GM23338 (cell line): ENCODE data around the gene ARPC2. TPM values are rescaled to one million over a fixed set of nuclear protein-coding genes. Genes with fewer than 3 reads are reported as not detected.

Experiments used
- ATAC-seq: fragments of 200-7000 bp; cut with Tn5 transposase; 3 replicates; pipeline ENCODE4 v1.9.1; 2020
- DNase-seq: peaks from one replicate; pipeline ENCODE4 v3.0.0-alpha.2; 2015; ENCODE audit warnings: low spot score
- H2AFZ ChIP-seq: fragments of 200-600 bp; sonication (generic); 2 replicates; pipeline ENCODE4 v1.8.0; 2016; ENCODE audit warnings: antibody characterized with exemption, mild to moderate bottlenecking, moderate library complexity
- H3F3A ChIP-seq: fragments of 200-600 bp; sonication (generic); replicated peaks from 2 replicates; pipeline ENCODE4 v1.8.0; 2017; ENCODE audit warnings: antibody characterized with exemption, mixed run types, low read depth
- H3K27ac ChIP-seq: fragments of 200-600 bp; sonication (generic); 2 replicates; pipeline ENCODE4 v1.6.1; 2016; ENCODE audit warnings: low read depth
- H3K27me3 ChIP-seq: fragments of 200-600 bp; sonication (generic); 2 replicates; pipeline ENCODE4 v1.8.0; 2016; ENCODE audit warnings: mild to moderate bottlenecking, mixed run types, moderate library complexity; ENCODE audit not compliant: insufficient read depth
- H3K36me3 ChIP-seq: fragments of 200-600 bp; sonication (generic); 2 replicates; pipeline ENCODE4 v1.8.0; 2016; ENCODE audit warnings: mild to moderate bottlenecking; ENCODE audit not compliant: insufficient read depth
- H3K4me1 ChIP-seq: fragments of 200-600 bp; sonication (generic); 2 replicates; pipeline ENCODE4 v1.8.0; 2016; ENCODE audit warnings: mild to moderate bottlenecking, moderate library complexity; ENCODE audit not compliant: insufficient read depth
- H3K4me2 ChIP-seq: fragments of 200-600 bp; sonication (generic); 2 replicates; pipeline ENCODE4 v1.7.1; 2017; ENCODE audit warnings: mixed run types
- H3K4me3 ChIP-seq: fragments of 200-600 bp; sonication (generic); 2 replicates; pipeline ENCODE4 v1.6.1; 2016; ENCODE audit warnings: mixed run types
- H3K79me2 ChIP-seq: fragments of 200-600 bp; sonication (generic); replicated peaks from 2 replicates; pipeline ENCODE4 v1.8.0; 2017; ENCODE audit warnings: mild to moderate bottlenecking; ENCODE audit not compliant: insufficient read depth
- H3K9me2 ChIP-seq: fragments of 200-600 bp; sonication (generic); 2 replicates; pipeline ENCODE4 v1.8.0; 2017; ENCODE audit not compliant: insufficient read depth
- H4K20me1 ChIP-seq: fragments of 200-600 bp; sonication (generic); replicated peaks from 2 replicates; pipeline ENCODE4 v1.8.0; 2017; ENCODE audit warnings: mild to moderate bottlenecking; ENCODE audit not compliant: insufficient read depth
- H3K27ac Mint-ChIP-seq: 2 replicates; pipeline ENCODE4 v1.8.0; 2020; ENCODE audit warnings: inconsistent platforms, mild to moderate bottlenecking, moderate library complexity, mixed read lengths
- H3K27me3 Mint-ChIP-seq: 3 replicates; pipeline ENCODE4 v1.8.0; 2022; ENCODE audit warnings: low read depth, mild to moderate bottlenecking, moderate library complexity, mixed read lengths, inconsistent platforms; ENCODE audit not compliant: insufficient read depth, poor library complexity
- H3K36me3 Mint-ChIP-seq: 3 replicates; pipeline ENCODE4 v1.8.0; 2021; ENCODE audit warnings: low read depth, mild to moderate bottlenecking, inconsistent platforms, moderate library complexity, mixed read lengths
- H3K4me1 Mint-ChIP-seq: 3 replicates; pipeline ENCODE4 v1.8.0; 2020; ENCODE audit warnings: mild to moderate bottlenecking, inconsistent platforms, mixed read lengths
- H3K4me3 Mint-ChIP-seq: 3 replicates; pipeline ENCODE4 v1.8.0; 2021; ENCODE audit warnings: moderate library complexity, mild to moderate bottlenecking, inconsistent platforms, mixed read lengths
- H3K9me3 Mint-ChIP-seq: 3 replicates; pipeline ENCODE4 v1.8.0; 2020; ENCODE audit warnings: moderate library complexity, mild to moderate bottlenecking, inconsistent platforms, mixed read lengths
- ETS1 ChIP-seq: IDR thresholded peaks from 2 replicates; pipeline ENCODE4 v1.6.1; 2016; ENCODE audit warnings: antibody characterized with exemption
- EZH2phosphoT487 ChIP-seq: fragments of 200-600 bp; sonication (generic); IDR thresholded peaks from one replicate; pipeline ENCODE4 v1.8.1; 2018; ENCODE audit warnings: antibody characterized with exemption; ENCODE audit not compliant: unreplicated experiment
- NANOG ChIP-seq: IDR thresholded peaks from 2 replicates; pipeline ENCODE4 v1.6.1; 2016; ENCODE audit warnings: antibody characterized with exemption, borderline replicate concordance
- STAT1 ChIP-seq: IDR thresholded peaks from one replicate; pipeline ENCODE4 v1.6.1; 2016; ENCODE audit warnings: antibody characterized with exemption; ENCODE audit not compliant: unreplicated experiment
- ZNF462 ChIP-seq: fragments of 250-450 bp; sonication (Bioruptor Pico); IDR thresholded peaks from 2 replicates; pipeline ENCODE4 v1.5.0; 2020; ENCODE audit warnings: mild to moderate bottlenecking, moderate library complexity
- polyA plus RNA-seq: library from polyadenylated mRNA; unstranded; fragments of >200 nt; fragmentation: Nextera tagmentation; extraction: Ambion mirVana; gene quantifications from 2 replicates; pipeline ENCODE4 v1.2.1, GENCODE V29; 2016
- total RNA-seq: library from RNA; depleted of rRNA; stranded (reverse); fragments of >200 nt; shearing (Covaris generic); gene quantifications from 2 replicates; pipeline ENCODE4 v1.2.3, GENCODE V29; 2014

The ARPC2 gene
- total and polyA plus RNA-seq, 2 experiments from 2014 or later: 217 to 271 TPM

GRCh38 chr2:218235017-218235416, 18.0 kb downstream of the ARPC2 start (continued):
- TF ChIP-seq ZNF462: no peak

- DNase-seq: no peak
- H3K27me3 Mint-ChIP-seq: no peaks in the 10 kb centered on the region
- Histone ChIP-seq H3K36me3 (peaks cover 68% of the 10 kb centered on the region), H3K4me1 (no peaks in the 10 kb centered on the region), H3K79me2 (peaks cover 1% of the 10 kb centered on the region; the same call in 1 of the 2 replicates), H4K20me1 (peaks cover 15% of the 10 kb centered on the region; the same call in 1 of the 2 replicates), H3K4me2 (no peak overlapping the region), H3K4me3 (no peak overlapping the region), H3K27me3 (no peaks in the 10 kb centered on the region), H3K9me2 (no peaks in the 10 kb centered on the region), H3K27ac (no peak overlapping the region), H2AFZ (no peak overlapping the region), H3F3A (no peaks in the 10 kb centered on the region)
- H3K4me1 Mint-ChIP-seq: no peaks in the 10 kb centered on the region
- H3K27ac Mint-ChIP-seq: no peak overlapping the region
- peaks cover 93% of the 10 kb centered on the region for H3K36me3 Mint-ChIP-seq
- H3K9me3 Mint-ChIP-seq: no peaks in the 10 kb centered on the region
- no peak overlapping the region for H3K4me3 Mint-ChIP-seq
- no peak for TF ChIP-seq EZH2phosphoT487
- no peak for TF ChIP-seq ETS1
- no peak for TF ChIP-seq STAT1
- TF ChIP-seq NANOG: no peak
- ATAC-seq: no peak
Measured at GRCh38 chr2:218236829-218237228, 19.8 kb downstream of the ARPC2 start.
